ENCODE results near the gene ARHGAP5.

The ARHGAP5 gene

DNA sequence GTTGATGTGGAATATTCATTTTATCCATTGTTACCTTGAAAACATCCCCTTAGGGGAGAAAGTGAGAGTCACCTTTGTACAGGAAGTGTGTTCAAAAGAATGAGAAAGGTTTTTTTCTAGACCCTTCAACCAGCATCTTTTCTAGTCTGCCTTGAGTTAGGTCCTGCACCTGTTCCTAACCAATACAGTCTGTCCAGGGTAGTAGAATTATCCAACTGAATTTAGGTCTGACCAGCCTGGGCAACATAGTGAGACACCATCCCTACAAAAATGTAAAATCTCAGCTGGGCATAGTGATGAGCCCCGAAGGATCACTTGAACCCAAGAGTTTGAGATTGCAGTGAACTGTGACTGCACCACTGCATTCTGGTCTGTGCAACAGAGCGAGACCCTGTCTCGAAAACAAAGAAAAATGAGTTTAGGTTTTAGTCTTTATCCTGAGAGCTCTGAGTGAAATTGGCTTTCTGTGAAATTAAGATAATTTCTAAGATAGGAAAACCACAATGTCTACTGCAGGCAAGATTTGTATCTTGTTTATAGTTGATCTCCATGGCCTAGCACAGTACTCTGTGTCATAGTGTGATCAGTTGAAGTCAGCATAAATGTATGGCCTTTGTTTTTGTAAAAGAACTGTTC is 25.2 kb downstream of the ARHGAP5 start:
- TF ChIP-seq, protein P1, sequence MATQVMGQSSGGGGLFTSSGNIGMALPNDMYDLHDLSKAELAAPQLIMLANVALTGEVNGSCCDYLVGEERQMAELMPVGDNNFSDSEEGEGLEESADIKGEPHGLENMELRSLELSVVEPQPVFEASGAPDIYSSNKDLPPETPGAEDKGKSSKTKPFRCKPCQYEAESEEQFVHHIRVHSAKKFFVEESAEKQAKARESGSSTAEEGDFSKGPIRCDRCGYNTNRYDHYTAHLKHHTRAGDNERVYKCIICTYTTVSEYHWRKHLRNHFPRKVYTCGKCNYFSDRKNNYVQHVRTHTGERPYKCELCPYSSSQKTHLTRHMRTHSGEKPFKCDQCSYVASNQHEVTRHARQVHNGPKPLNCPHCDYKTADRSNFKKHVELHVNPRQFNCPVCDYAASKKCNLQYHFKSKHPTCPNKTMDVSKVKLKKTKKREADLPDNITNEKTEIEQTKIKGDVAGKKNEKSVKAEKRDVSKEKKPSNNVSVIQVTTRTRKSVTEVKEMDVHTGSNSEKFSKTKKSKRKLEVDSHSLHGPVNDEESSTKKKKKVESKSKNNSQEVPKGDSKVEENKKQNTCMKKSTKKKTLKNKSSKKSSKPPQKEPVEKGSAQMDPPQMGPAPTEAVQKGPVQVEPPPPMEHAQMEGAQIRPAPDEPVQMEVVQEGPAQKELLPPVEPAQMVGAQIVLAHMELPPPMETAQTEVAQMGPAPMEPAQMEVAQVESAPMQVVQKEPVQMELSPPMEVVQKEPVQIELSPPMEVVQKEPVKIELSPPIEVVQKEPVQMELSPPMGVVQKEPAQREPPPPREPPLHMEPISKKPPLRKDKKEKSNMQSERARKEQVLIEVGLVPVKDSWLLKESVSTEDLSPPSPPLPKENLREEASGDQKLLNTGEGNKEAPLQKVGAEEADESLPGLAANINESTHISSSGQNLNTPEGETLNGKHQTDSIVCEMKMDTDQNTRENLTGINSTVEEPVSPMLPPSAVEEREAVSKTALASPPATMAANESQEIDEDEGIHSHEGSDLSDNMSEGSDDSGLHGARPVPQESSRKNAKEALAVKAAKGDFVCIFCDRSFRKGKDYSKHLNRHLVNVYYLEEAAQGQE (IDR thresholded peaks at IDR 0.05; ENCODE audit: insufficient replicate concordance, low read depth), result no peak
- TF ChIP-seq, protein P2, sequence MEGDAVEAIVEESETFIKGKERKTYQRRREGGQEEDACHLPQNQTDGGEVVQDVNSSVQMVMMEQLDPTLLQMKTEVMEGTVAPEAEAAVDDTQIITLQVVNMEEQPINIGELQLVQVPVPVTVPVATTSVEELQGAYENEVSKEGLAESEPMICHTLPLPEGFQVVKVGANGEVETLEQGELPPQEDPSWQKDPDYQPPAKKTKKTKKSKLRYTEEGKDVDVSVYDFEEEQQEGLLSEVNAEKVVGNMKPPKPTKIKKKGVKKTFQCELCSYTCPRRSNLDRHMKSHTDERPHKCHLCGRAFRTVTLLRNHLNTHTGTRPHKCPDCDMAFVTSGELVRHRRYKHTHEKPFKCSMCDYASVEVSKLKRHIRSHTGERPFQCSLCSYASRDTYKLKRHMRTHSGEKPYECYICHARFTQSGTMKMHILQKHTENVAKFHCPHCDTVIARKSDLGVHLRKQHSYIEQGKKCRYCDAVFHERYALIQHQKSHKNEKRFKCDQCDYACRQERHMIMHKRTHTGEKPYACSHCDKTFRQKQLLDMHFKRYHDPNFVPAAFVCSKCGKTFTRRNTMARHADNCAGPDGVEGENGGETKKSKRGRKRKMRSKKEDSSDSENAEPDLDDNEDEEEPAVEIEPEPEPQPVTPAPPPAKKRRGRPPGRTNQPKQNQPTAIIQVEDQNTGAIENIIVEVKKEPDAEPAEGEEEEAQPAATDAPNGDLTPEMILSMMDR (IDR thresholded peaks at IDR 0.05; ENCODE audit: insufficient read depth, low read length), result no peak
- TF ChIP-seq GABPA (IDR thresholded peaks at IDR 0.05; ENCODE audit: low read depth) (no peak), POLR2AphosphoS5 (IDR thresholded peaks at IDR 0.05; ENCODE audit: low read depth) (no peak), SPI1 (IDR thresholded peaks at IDR 0.05; ENCODE audit: borderline replicate concordance, low read depth) (no peak)
- Histone ChIP-seq H3K4me3 (replicated peaks; ENCODE audit: insufficient read depth, low read length) (no peak overlapping the region), H3K27me3 (ENCODE audit: insufficient read depth, poor library complexity, severe bottlenecking) (no peaks in the 10 kb centered on the region), H3K27ac (replicated peaks) (no peak overlapping the region)
- no peak for DNase-seq (ENCODE audit: low read depth in 1 of 2, low spot score in 1 of 2)

DNA sequence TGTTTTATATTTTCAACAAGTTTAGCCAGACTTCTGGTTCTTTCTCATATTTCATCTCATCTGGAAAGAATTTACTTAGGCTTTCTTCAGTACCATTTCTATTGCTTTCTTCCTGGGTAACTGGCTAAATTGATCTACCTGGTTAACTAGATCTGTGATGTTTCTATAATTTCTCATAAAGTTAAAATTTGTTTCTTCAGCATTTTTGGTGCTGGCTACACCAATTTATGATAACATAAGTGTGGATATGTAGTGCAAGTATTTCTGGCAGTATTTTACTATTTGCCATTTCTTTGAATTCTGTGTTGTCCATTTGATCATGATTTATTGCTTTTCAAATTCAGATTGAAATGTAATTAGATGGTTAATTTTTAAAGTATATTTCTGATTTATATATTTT is 25.9 kb downstream of the ARHGAP5 start:
- TF ChIP-seq GABPA (IDR thresholded peaks at IDR 0.05; ENCODE audit: low read depth), result no peak
- no peak for TF ChIP-seq POLR2AphosphoS5 (IDR thresholded peaks at IDR 0.05; ENCODE audit: low read depth)
- TF ChIP-seq, protein P1 (IDR thresholded peaks at IDR 0.05; ENCODE audit: insufficient replicate concordance, low read depth), result no peak
- TF ChIP-seq SPI1 (IDR thresholded peaks at IDR 0.05; ENCODE audit: borderline replicate concordance, low read depth), result no peak
- TF ChIP-seq, protein P2 (IDR thresholded peaks at IDR 0.05; ENCODE audit: insufficient read depth, low read length), result no peak
- no peak overlapping the region for H3K27ac ChIP-seq (replicated peaks)
- H3K27me3 ChIP-seq (ENCODE audit: insufficient read depth, poor library complexity, severe bottlenecking), result no peaks in the 10 kb centered on the region
- H3K4me3 ChIP-seq (replicated peaks; ENCODE audit: insufficient read depth, low read length), result no peak overlapping the region
- no peak for DNase-seq (ENCODE audit: low read depth in 1 of 2, low spot score in 1 of 2)

DNA sequence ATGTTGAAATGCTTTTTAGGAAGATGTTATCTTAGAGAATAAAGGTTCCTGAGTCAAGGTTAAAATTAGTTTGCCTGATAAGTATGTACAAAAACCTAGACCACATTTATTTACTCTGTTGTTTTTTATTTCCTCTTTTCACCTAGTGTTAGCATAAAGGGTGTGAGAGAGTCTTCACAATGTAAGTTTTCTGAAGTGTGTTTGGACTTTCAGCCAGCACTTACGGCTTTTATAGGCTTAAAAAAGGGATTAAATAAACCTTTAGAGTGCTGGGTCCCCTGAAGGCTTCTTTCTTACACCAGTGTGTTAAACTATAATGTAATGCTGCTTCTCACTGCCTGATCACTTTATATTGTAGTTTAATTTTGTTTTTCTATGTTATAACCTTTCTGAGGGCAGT is 27.2 kb downstream of the ARHGAP5 start:
- DNase-seq (ENCODE audit: low read depth in 1 of 2, low spot score in 1 of 2), result no peak
- Histone ChIP-seq H3K4me3 (replicated peaks; ENCODE audit: insufficient read depth, low read length) (no peak overlapping the region), H3K27me3 (ENCODE audit: insufficient read depth, poor library complexity, severe bottlenecking) (no peaks in the 10 kb centered on the region), H3K27ac (replicated peaks) (no peak overlapping the region)
- TF ChIP-seq GABPA (IDR thresholded peaks at IDR 0.05; ENCODE audit: low read depth) (no peak), POLR2AphosphoS5 (IDR thresholded peaks at IDR 0.05; ENCODE audit: low read depth) (no peak), SPI1 (IDR thresholded peaks at IDR 0.05; ENCODE audit: borderline replicate concordance, low read depth) (no peak)
- TF ChIP-seq, protein P1 (IDR thresholded peaks at IDR 0.05; ENCODE audit: insufficient replicate concordance, low read depth), result no peak
- TF ChIP-seq, protein P2 (IDR thresholded peaks at IDR 0.05; ENCODE audit: insufficient read depth, low read length), result no peak
